GM19193 (cell line): ENCODE results near the gene RIN3.

Experiments used
- POLR2A ChIP-seq: IDR thresholded peaks from 4 replicates; pipeline ENCODE4 v1.6.1; 2011; ENCODE audit not compliant: insufficient read depth, insufficient read length; ENCODE audit errors: extremely low read depth

RIN3 gene

DNA sequence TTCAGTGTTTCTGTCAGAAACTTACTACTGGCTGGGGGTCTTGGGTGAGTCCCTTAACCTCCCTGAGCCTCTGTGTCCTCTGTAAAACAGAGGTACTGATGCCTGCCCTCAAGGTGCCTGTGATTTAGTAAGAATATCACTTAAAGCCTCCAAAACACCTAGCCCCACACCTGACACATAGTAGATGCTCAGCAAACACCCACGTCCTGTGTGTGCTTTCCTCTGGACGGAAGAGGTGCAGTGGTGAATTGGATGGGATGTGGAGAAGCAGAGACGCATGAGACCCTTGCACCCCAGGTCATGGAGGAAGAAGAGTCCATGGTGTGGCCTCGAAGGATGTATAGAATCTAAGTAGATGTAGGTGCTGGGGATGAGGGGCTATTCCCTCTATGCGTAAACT, 124.3 kb downstream of the RIN3 start:
- no peak for TF ChIP-seq POLR2A

DNA sequence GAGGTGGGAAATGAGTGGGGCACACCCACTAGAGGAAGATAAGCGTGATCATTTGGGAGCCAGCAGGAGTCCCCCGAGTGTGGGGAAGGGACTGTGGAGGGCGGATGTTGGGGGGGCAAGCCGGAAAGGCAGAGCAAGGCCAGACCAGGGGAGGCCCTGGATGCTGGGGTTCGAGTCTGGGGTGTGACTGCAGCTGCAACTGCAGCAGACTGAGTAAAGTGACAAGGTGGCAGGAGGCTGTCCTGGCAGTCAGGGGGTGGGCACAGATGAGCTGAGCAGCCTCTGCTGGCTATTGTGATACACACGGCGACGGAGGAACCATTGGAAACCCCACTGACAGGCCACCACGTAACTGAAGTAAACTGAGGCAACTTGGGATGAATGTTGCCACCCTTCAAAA, 124.7 kb downstream of the RIN3 start:
- TF ChIP-seq POLR2A: no peak

DNA sequence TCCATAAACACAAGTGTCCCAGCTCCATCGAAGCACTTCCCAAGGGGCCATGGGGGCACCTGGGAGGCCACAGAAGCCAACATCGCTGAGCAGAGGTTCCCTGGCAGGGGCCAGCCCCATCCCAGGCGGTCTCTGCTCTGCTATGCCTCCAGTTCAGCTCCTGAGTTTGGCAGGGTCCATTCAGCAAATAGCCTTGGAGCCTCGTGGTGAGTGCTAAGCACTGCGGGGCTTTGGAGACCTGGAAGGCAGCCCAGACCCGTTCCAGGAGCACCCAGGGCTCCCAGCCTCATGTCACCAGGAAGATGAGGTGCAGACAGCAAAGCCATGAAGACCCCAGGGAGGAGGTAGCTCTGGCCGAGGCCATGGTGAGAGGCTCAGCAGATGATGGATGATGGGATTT, 125.3 kb downstream of the RIN3 start:
- TF ChIP-seq POLR2A: no peak

DNA sequence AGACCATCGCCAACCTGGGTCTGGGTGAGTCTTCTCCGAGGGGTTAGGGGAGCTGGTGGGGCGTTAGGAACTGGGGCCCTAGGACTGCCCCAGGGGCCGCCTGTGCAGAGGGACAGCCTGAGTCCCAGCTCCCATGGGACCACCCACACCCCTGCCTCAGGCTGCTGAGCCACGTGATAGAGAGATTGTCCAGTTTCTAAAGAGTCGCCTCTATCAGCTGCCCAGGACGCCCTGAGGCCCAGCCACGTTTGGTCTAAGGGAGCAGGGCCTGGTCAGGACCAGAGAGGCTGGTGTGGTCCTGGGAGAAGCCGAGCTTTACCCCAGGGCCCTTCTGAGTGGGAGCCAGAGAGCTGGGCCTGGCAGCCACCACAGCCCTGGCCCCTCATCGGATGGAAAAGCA, 127.7 kb downstream of the RIN3 start:
- TF ChIP-seq POLR2A: no peak

DNA sequence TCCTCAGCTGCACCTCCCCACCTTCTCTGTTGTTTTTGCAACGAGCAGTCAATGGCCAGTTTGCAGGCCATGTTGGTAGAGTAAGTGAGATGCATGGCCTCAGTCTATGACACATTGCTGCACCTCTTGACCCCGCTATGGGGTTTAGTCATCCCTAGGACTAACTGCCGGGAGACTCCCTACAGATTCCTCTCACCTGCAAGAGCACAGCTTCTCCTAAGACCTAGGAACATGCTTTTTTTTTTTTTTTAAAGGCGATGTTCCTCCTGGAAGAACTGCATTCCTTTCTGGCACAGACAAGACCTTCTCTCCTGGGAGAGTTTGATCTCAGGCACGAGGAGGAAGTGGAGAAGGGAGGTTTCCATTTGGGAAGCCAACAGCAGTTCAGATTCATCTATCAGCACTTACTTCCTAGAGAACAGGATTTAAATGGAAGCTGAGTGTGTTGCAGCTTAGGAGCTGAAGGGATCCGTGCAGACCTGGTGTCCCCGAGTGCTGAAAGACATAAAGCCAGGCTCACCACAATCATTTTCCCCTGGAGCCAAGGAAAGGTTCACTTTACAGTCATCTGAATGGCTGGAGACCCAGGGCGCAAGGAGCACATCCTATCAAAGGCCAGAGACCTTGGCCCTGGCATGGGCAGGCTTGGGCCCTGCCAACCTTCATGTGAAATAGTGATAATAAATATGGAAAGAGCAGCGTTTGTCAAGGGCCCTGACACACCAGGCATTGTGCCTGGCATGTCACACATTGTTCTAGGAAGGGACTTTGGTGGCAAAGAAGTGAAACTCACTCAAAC, 130.8 kb downstream of the RIN3 start:
- TF ChIP-seq POLR2A: no peak

DNA sequence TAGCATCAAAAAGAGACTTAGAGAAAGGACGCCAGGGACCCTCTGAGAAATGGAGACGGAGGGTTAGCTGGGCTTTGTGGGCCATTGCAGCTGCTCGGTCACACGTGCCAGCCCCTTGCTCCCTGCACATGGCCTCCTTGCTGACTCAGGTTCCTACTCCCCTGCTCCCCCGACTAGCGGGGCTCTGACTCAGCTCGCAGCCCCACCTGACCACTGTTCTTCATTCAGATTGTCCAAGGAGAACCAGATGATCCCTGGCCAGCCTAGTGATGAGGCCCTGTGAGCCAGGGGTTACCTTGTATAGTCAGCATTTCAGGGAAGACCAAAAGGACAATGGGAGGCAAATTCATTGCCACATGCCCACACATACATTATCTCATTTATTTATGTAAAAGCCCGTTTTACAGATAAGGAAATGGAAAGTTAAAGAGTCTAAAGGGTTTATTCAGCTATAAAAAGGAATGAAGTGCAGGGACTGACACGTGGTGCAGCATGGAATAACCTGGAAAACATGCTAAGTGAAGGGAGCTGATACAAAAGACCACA, 131.5 kb downstream of the RIN3 start:
- TF ChIP-seq POLR2A: no peak

DNA sequence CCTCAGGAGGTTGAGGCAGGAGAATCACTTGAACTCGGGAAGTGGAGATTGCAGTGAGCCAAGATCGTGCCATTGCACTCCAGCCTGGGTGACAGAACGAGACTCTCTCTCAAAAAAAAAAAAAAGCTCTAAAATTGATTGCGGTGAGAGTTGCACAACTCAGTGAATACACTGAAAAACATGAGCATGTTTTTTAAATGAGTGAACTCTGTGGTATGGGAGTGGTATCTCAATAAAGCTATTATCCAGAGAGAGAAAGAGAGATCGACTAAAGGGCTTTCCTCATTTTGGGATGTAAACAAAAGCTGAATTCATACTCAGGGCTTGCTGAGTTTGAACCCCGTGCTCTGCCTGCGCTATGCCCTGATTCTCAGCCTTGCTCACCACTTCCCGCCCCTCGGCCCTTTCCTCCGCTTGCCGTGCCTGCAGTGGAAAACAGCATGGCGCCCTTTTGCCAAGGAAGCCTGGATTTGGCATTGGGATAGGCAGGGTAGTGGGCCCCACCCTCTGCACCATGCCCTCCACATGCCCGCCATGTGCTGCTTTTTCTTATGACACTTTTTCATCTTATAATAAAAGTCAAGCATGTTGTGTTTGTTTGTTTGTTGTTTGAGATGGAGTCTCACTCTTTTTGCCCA, 132.4 kb downstream of the RIN3 start:
- TF ChIP-seq POLR2A: no peak

DNA sequence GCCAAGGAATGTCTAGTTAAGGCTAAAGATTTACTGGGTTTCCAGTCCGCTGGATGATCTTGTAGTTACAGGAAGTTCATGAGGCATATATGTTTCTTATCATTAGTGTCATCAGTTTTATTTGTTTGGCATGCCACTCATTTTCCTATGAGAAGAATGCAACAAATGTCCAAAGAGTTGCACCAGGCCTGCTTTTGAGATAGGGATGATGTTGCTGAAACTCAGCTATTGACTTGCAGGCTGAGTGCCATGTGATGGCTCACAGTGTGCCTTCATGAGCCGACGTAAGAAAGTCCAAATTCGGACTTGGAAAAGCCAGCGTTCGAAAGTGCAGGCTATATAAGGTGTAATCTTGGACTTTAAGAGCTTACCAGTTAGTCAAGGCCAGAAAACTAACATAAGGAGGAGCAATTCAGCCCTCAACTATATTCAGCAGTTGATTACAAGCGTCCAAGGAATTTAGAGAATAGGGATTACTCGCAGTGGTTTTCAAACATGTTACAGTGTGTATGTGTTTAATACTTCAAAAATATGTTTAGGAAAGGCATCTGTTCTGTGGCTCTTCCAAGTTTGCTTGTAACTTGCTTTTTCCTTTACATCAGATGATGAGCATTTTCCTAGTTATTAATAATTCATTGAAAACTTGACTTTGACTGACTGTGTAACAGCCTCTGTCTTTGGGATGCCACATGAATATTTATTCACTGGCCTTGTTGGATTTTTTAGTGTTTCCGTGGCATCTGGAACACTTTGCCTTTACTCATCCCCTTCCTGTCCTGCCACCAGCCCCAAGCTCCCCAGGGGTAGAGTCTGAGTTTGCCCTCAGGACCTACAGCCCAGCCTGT, 133.6 kb downstream of the RIN3 start:
- TF ChIP-seq POLR2A: no peak

DNA sequence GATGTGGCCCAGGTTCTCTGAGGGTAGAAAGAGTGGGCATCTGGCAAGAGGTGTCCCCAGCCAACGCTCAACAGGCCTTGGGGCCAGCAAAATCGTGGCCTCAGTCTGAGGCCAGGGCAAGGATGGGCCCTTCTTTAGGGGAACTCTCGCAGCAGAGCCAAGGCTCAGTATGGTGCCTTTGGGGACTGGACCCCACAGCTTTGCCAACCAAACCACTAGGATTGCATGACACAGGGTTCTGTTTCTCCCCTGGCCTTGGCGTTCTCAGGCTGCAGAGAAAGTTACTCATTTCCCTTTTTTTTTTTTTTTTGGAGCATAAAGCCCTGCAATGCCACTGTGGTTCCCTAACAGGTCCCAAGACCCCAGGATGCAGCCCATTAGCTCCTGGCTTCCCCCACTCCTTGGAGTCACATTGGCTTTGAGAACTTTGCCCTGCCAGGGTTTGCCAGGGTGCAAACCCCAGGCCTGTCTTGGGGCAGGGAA, 134.3 kb downstream of the RIN3 start:
- TF ChIP-seq POLR2A: no peak

DNA sequence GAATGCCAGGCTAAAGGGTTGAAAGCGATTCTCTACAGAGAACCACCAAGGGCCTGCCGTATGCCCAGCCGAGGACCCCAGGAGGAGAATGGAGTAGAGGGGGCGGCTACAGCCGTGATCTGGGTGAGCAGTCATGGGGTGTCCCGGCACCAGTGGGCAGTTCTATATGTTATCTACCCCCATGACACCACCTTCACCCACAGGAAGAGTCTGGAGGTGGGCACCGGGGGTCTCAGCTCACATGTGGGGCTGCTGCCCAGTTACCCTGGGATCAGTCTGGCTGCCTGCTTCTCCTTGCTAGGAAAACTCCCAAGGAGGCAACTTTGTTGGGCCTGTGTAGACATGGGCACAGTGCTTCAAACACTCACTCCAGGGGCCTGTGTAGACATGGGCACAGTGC, 135.5 kb downstream of the RIN3 start:
- no peak for TF ChIP-seq POLR2A

DNA sequence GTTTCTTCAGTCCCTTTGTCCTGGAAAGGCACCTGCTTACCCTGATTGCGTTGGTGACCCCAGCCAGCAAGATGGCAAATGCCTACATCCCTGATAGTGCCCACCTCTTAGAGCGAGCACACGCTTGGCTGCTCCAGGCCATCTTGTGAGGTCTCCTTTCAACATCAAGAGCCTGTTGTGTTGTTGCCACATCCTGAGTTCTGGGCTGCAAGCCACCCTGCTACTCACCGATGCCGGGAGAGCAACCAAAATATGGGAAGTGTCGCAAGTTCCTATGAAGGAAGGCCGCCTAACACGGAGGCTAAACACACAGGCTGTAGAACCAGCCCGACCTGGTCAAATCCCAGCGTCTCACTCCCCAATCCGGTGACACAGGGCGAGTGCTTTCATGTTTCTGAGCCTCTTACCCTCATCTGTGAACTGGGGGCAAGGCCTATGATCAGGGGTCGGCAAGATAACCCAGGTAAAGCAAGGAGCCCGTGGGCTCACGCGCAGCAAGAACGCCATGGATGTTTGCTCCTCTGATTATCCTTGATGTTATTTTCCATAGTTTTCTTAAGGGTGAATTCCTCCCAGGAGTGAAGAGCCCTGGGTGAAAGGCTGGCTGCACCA, 136.5 kb downstream of the RIN3 start:
- TF ChIP-seq POLR2A: no peak

DNA sequence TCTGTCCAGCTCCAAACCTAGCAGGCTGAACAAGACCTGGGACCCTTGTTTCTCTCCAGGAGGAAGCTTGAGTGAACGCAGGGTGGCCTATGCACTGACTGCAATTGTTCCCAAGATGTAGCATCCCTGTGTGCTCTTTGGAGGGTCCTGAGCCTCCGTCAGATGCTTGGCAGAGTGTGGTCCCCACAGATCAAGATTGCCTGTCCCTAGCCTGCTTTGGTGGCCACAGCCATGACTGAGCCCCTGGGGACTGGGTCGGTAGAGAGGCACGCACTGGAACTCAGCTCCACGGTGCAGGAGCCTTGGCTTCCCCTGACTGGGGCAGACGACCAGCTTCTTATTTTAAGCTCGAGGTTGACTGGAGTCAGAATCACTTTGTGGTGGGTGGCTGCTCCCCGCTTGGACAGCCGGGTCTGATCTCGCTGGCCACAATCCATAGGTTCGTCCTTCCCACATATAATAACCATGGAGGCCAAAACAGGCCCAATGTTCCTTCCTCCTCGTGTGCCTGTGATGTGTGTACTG, 137.1 kb downstream of the RIN3 start:
- no peak for TF ChIP-seq POLR2A

DNA sequence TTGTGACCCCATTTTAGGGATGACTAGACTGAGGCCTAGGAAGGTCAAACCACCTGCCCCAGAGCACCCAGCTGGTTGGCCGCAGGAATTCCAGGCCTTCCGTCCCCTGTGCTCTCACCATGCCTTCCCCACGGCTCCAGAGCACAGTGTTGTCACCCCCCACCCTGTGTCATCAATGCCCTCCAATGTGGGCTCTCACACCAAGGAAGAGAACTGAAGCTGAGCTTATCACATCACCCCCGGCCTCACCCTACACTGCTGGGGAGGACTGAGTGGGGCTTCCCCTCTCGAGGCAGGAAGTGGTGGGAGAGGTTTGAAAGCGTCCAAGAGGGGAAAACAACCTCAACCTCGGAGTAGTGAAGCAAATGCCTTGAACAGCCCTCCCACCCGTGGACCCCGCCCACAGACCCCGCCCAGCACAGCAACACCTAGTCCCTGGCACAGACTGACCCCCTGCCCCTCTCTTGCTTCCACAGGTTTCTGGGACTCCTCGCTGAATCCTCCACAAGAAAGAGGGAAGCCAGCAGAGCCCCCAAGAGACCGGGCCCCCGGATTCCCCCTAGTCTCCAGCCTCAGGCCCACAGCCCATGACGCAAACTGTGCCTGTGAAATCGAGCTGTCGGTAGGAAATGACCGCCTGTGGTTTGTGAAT, 137.7 kb downstream of the RIN3 start:
- peak; percentile 35 for TF ChIP-seq POLR2A
